ENCODE measurements around the gene FBXL4. TPM values are rescaled to one million over a fixed set of nuclear protein-coding genes. Genes with fewer than 3 reads are reported as not detected.

The FBXL4 gene
- polyA plus RNA-seq, 1 donor (not counting 4 experiments of a cell fraction or from before 2014, with no cell fraction given), result 19.9 TPM

GRCh38 chr6:98957450-98957849 lies 9.7 kb upstream of the FBXL4 start:
- Histone ChIP-seq H3K4me1 (ENCODE audit: control insufficient read depth, extremely low read depth, insufficient read depth, low read length) (no peaks in the 10 kb centered on the region), H3K27me3 (ENCODE audit: control insufficient read depth, extremely low read depth, insufficient read depth, low read length) (no peaks in the 10 kb centered on the region), H3K4me2 (ENCODE audit: control insufficient read depth, extremely low read depth, insufficient read depth, low read depth, low read length) (no peak overlapping the region), H4K20me1 (ENCODE audit: control insufficient read depth, extremely low read depth, insufficient read depth, low read length) (no peaks in the 10 kb centered on the region), H2AFZ (ENCODE audit: control insufficient read depth, low read length) (no peak overlapping the region), H3K79me2 (ENCODE audit: control insufficient read depth, insufficient read depth, low read length) (no peaks in the 10 kb centered on the region), H3K27ac (ENCODE audit: control insufficient read depth, insufficient read depth, low read length) (no peak overlapping the region), H3K9me1 (ENCODE audit: control insufficient read depth, extremely low read depth, insufficient read depth, low read length) (no peaks in the 10 kb centered on the region), H3K4me3 (ENCODE audit: control insufficient read depth in 2 of 3, extremely low read depth in 1 of 3, insufficient read depth in 2 of 3, low read depth in 1 of 3, low read length in 3 of 3) (no peak overlapping the region), H3K36me3 (ENCODE audit: control insufficient read depth in 2 of 2, extremely low read depth in 1 of 2, insufficient read depth in 2 of 2, low read length in 2 of 2) (no peaks in the 10 kb centered on the region), H3K9me3 (ENCODE audit: control insufficient read depth, low read depth, low read length) (no peaks in the 10 kb centered on the region), H3K9ac (ENCODE audit: control insufficient read depth, extremely low read depth, insufficient read depth, low read length) (no peak overlapping the region)
- dilution Hi-C loops (cut with MboI; ENCODE audit: extremely low pct_ligation_motif_present, low sequenced_read_pairs), result no loop called here
- FAIRE-seq (no peak), DNase-seq (ENCODE audit: low read depth, low spot score) (no peak)
- TF ChIP-seq EZH2 (IDR thresholded peaks at IDR 0.05; ENCODE audit: low read length) (no peak), CTCF (optimal IDR thresholded peaks at IDR 0.05 in 1 of 3, IDR thresholded peaks at IDR 0.05 in 1 of 3, conservative IDR thresholded peaks at IDR 0.05 in 1 of 3; ENCODE audit: extremely low read depth in 1 of 3, insufficient read depth in 2 of 3, low read length in 3 of 3) (no peak)

GRCh38 chr6:98949589-98949988 lies 1.8 kb upstream of the FBXL4 start:
- Histone ChIP-seq H3K9me1 (ENCODE audit: control insufficient read depth, extremely low read depth, insufficient read depth, low read length) (no peaks in the 10 kb centered on the region), H3K27me3 (ENCODE audit: control insufficient read depth, extremely low read depth, insufficient read depth, low read length) (no peaks in the 10 kb centered on the region), H3K4me2 (ENCODE audit: control insufficient read depth, extremely low read depth, insufficient read depth, low read depth, low read length) (no peak overlapping the region), H3K9ac (ENCODE audit: control insufficient read depth, extremely low read depth, insufficient read depth, low read length) (no peak overlapping the region), H3K4me1 (ENCODE audit: control insufficient read depth, extremely low read depth, insufficient read depth, low read length) (no peaks in the 10 kb centered on the region), H3K27ac (ENCODE audit: control insufficient read depth, insufficient read depth, low read length) (no peak overlapping the region), H4K20me1 (ENCODE audit: control insufficient read depth, extremely low read depth, insufficient read depth, low read length) (no peaks in the 10 kb centered on the region), H3K79me2 (ENCODE audit: control insufficient read depth, insufficient read depth, low read length) (peaks cover 20% of the 10 kb centered on the region), H3K36me3 (ENCODE audit: control insufficient read depth in 2 of 2, extremely low read depth in 1 of 2, insufficient read depth in 2 of 2, low read length in 2 of 2) (no peaks in the 10 kb centered on the region), H3K9me3 (ENCODE audit: control insufficient read depth, low read depth, low read length) (no peaks in the 10 kb centered on the region), H2AFZ (ENCODE audit: control insufficient read depth, low read length) (no peak overlapping the region), H3K4me3 (ENCODE audit: control insufficient read depth in 2 of 3, extremely low read depth in 1 of 3, insufficient read depth in 2 of 3, low read depth in 1 of 3, low read length in 3 of 3) (no peak overlapping the region)
- no peak for TF ChIP-seq CTCF (optimal IDR thresholded peaks at IDR 0.05 in 1 of 3, IDR thresholded peaks at IDR 0.05 in 1 of 3, conservative IDR thresholded peaks at IDR 0.05 in 1 of 3; ENCODE audit: extremely low read depth in 1 of 3, insufficient read depth in 2 of 3, low read length in 3 of 3)
- no peak for FAIRE-seq
- dilution Hi-C loops (cut with MboI; ENCODE audit: extremely low pct_ligation_motif_present, low sequenced_read_pairs), result no loop called here
- no peak for DNase-seq (ENCODE audit: low read depth, low spot score)
